K562 (cell line): ENCODE results near the gene ERGIC1.

Source experiments
- ATF7 ChIP-seq: fragments of 450-650 bp; IDR thresholded peaks from 2 replicates; pipeline ENCODE4 v1.7.1; 2014; ENCODE audit warnings: mild to moderate bottlenecking, moderate library complexity
- JUN ChIP-seq, 2 experiments: sonication (generic) in 1 of 2; formaldehyde crosslinking in 1 of 2; IDR thresholded peaks; 2 replicates each; pipeline versions ENCODE4 v1.6.1 to v1.8.0; 2012 to 2022; ENCODE audit warnings: borderline replicate concordance in 2 of 2, mild to moderate bottlenecking in 2 of 2, improper control_type of control experiment in 1 of 2, low read depth in 1 of 2, low read length in 1 of 2, missing genetic modification reagents in 1 of 2
- SNRNP70 ChIP-seq: fragments of 200-400 bp; formaldehyde crosslinking; optimal IDR thresholded peaks from 2 replicates; pipeline ENCODE3; 2017; ENCODE audit warnings: low read depth, low read length
- USF2 ChIP-seq: sonication (generic); formaldehyde crosslinking; IDR thresholded peaks from 2 replicates; pipeline ENCODE4 v1.5.0; 2020; ENCODE audit warnings: missing genetic modification reagents
- XRCC5 ChIP-seq: fragments of 200-400 bp; formaldehyde crosslinking; IDR thresholded peaks from 2 replicates; pipeline ENCODE4 v1.6.1; 2017; ENCODE audit warnings: low read depth, mild to moderate bottlenecking, low read length
- ZNF217 ChIP-seq: sonication (generic); formaldehyde crosslinking; IDR thresholded peaks from 2 replicates; pipeline ENCODE4 v1.8.0; 2022; ENCODE audit warnings: mild to moderate bottlenecking, missing genetic modification reagents

DNA sequence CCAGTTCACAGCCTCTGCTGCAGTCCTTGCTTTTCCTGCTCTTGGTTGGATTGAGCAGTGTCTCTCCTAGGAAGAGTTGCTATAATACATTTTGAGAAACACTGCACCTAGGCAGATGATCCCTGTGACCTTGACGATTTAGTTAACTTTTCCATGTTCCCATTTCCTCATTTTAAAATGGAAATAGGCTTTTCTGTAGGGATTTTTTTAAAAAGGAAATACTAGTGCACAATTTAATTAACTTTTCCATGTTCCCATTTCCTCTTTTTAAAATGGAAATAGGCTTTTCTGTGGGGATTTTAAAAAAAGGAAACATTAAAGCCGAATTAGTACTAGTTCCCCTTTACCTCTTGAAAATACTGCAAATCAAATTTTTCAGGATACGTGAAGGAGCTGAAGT is 154.2 kb downstream of the ERGIC1 start:
- no peak for TF ChIP-seq ZNF217 (CRISPR knock-in tag)
- TF ChIP-seq USF2: no peak
- TF ChIP-seq ATF7: no peak
- TF ChIP-seq SNRNP70: no peak
- TF ChIP-seq XRCC5: no peak
- TF ChIP-seq JUN (IDR thresholded peaks at IDR 0.05; ENCODE audit: borderline replicate concordance, low read depth, low read length): no peak
- no peak for TF ChIP-seq JUN (CRISPR knock-in tag; IDR thresholded peaks at IDR 0.05; ENCODE audit: borderline replicate concordance)
